DND-41 (cell line): ENCODE measurements around the gene FAM131C.

ENCODE experiments used
- ATAC-seq: fragments of 200-7000 bp; cut with Tn5 transposase; 3 replicates; pipeline ENCODE4 v1.9.1; 2021; ENCODE audit warnings: low read depth; ENCODE audit not compliant: insufficient read depth
- DNase-seq: peaks from one replicate; pipeline ENCODE4 v3.0.0-alpha.2; 2020
- H2AFZ ChIP-seq: 2 replicates; pipeline ENCODE4 v1.6.0; 2012; ENCODE audit warnings: low read depth, low read length
- H3K27ac ChIP-seq: 2 replicates; pipeline ENCODE4 v1.5.1; 2012; ENCODE audit warnings: low read length, inconsistent platforms
- H3K27me3 ChIP-seq: fragments of 200-600 bp; sonication (generic); 2 replicates; pipeline ENCODE4 v1.6.0; 2012; ENCODE audit warnings: low read length, mild to moderate bottlenecking, inconsistent platforms; ENCODE audit not compliant: insufficient read depth, poor library complexity
- H3K36me3 ChIP-seq: 2 replicates; pipeline ENCODE4 v1.5.1; 2012; ENCODE audit warnings: low read length, inconsistent platforms; ENCODE audit not compliant: insufficient read depth
- H3K4me1 ChIP-seq: 2 replicates; pipeline ENCODE4 v1.5.1; 2012; ENCODE audit warnings: mild to moderate bottlenecking, low read length; ENCODE audit not compliant: insufficient read depth
- H3K4me2 ChIP-seq: 2 replicates; pipeline ENCODE4 v1.6.0; 2012; ENCODE audit warnings: mild to moderate bottlenecking, moderate library complexity, low read length, inconsistent platforms; ENCODE audit not compliant: insufficient read depth
- H3K4me3 ChIP-seq, 2 experiments: fragments of 200-600 bp in 1 of 2; shearing (Covaris generic) in 1 of 2; 2 replicates each; pipeline ENCODE4 v1.5.1; 2012 to 2016; ENCODE audit warnings: inconsistent platforms in 2 of 2, low read length in 2 of 2, mild to moderate bottlenecking in 2 of 2, low read depth in 1 of 2, moderate library complexity in 1 of 2
- H3K79me2 ChIP-seq: 2 replicates; pipeline ENCODE4 v1.6.0; 2012; ENCODE audit warnings: low read length, inconsistent platforms; ENCODE audit not compliant: insufficient read depth
- H3K9ac ChIP-seq: 2 replicates; pipeline ENCODE4 v1.6.0; 2012; ENCODE audit warnings: low read depth, mild to moderate bottlenecking, inconsistent platforms, low read length, moderate library complexity
- H3K9me3 ChIP-seq: 2 replicates; pipeline ENCODE4 v1.5.1; 2012; ENCODE audit warnings: low read length, moderate library complexity, mild to moderate bottlenecking, inconsistent platforms; ENCODE audit not compliant: insufficient read depth, severe bottlenecking
- H4K20me1 ChIP-seq: 2 replicates; pipeline ENCODE4 v1.6.0; 2012; ENCODE audit warnings: low read length; ENCODE audit not compliant: insufficient read depth
- CTCF ChIP-seq: IDR thresholded peaks from 2 replicates; pipeline ENCODE4 v1.5.1; 2012; ENCODE audit warnings: borderline replicate concordance, low read length, moderate library complexity, mild to moderate bottlenecking; ENCODE audit not compliant: poor library complexity, severe bottlenecking; ENCODE audit errors: extremely low read depth
- EZH2 ChIP-seq: IDR thresholded peaks from 3 replicates; pipeline ENCODE4 v1.6.1; 2012; ENCODE audit warnings: borderline replicate concordance, low read depth, mild to moderate bottlenecking, moderate library complexity, low read length, inconsistent platforms; ENCODE audit not compliant: severe bottlenecking

The FAM131C gene

GRCh38 chr1:16067127-16067768 lies 6.2 kb downstream of the FAM131C start:
- Histone ChIP-seq H3K4me2 (no peak overlapping the region), H3K27ac (no peak overlapping the region), H3K4me3 (no peak overlapping the region), H3K36me3 (no peaks in the 10 kb centered on the region), H4K20me1 (peaks cover 9% of the 10 kb centered on the region), H3K4me1 (no peaks in the 10 kb centered on the region), H3K9me3 (no peaks in the 10 kb centered on the region), H2AFZ (no peak overlapping the region), H3K79me2 (no peaks in the 10 kb centered on the region), H3K9ac (no peak overlapping the region), H3K27me3 (no peaks in the 10 kb centered on the region)
- TF ChIP-seq EZH2 (no peak), CTCF (no peak)
- no peak for ATAC-seq
- no peak for DNase-seq

DNA sequence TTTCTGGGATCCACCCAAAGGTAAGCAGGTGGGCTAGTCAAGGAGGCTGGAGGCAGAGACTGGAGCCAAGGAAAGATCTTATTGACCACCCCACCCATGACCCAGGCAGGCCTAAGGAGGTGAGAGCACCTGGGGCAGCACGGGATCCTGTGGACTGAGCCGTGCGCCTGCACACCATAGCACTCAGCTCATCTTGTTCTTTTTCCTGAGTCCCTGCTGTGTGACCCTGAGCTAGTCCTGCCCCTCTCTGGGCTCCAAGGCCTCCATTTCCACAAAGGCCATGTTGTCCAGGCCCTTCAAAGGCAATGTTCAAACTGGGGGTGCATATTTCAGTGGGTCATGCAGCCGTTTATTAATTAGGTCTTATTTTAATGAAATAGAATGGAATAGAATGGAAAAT lies 7.2 kb downstream of the FAM131C start:
- TF ChIP-seq EZH2, result no peak
- TF ChIP-seq CTCF, result no peak
- no peak overlapping the region for H3K9ac ChIP-seq
- no peaks in the 10 kb centered on the region for H3K9me3 ChIP-seq
- no peaks in the 10 kb centered on the region for H3K4me1 ChIP-seq
- H3K27me3 ChIP-seq, result no peaks in the 10 kb centered on the region
- H4K20me1 ChIP-seq, result peaks cover 9% of the 10 kb centered on the region
- no peak overlapping the region for H3K27ac ChIP-seq
- DNase-seq, result no peak
- no peak overlapping the region for H2AFZ ChIP-seq
- no peak for ATAC-seq
- no peaks in the 10 kb centered on the region for H3K79me2 ChIP-seq
- H3K4me3 ChIP-seq, result no peak overlapping the region
- H3K4me2 ChIP-seq, result no peak overlapping the region
- H3K36me3 ChIP-seq, result no peaks in the 10 kb centered on the region

GRCh38 chr1:16065269-16065576 lies 8.2 kb downstream of the FAM131C start:
- no peak for DNase-seq
- H3K27me3 ChIP-seq, result no peaks in the 10 kb centered on the region

More at GRCh38 chr1:16065269-16065576, 8.2 kb downstream of the FAM131C start:
- Histone ChIP-seq H3K9ac (no peak overlapping the region), H3K27ac (no peak overlapping the region), H2AFZ (no peak overlapping the region), H3K9me3 (no peaks in the 10 kb centered on the region), H3K79me2 (no peaks in the 10 kb centered on the region), H3K36me3 (no peaks in the 10 kb centered on the region), H3K4me2 (no peak overlapping the region), H3K4me3 (no peak overlapping the region), H4K20me1 (peaks cover 9% of the 10 kb centered on the region), H3K4me1 (no peaks in the 10 kb centered on the region)
- no peak for TF ChIP-seq CTCF
- no peak for TF ChIP-seq EZH2
- no peak for ATAC-seq
